Activated CD8-positive, alpha-beta memory T cell treated with anti-CD3 and anti-CD28 coated beads for 36 hours (primary cell): ENCODE measurements around the gene MLST8. TPM values are rescaled to one million over a fixed set of nuclear protein-coding genes. Genes with fewer than 3 reads are reported as not detected.
"Not testable (repeated sequence)": the region's sequence is repeated elsewhere in the genome, so short reads cannot be mapped to it uniquely, and the experiment has no call there.

Source experiments
- CTCF ChIA-PET: fragments of 350-600 bp; sonication (Branson Sonifier 250); formaldehyde crosslinking; loops from one replicate; lab custom pipeline; 2021; ENCODE audit warnings: antibody characterized with exemption; lab: Charles Lee
- POLR2A ChIA-PET: fragments of 350-600 bp; sonication (Branson Sonifier 250); formaldehyde crosslinking; loops from one replicate; lab custom pipeline; 2021; ENCODE audit warnings: antibody characterized with exemption; lab: Charles Lee
- total RNA-seq, 2 experiments: library from RNA; stranded (reverse); gene quantifications; one replicate each; pipeline ENCODE4 v1.2.3, GENCODE V29; 2021

Gene MLST8
- total RNA-seq, 2 experiments from 2014 or later: 81.8 to 83.2 TPM

- POLR2A ChIA-PET: interaction anchor here (0.6 to 1.2 kb wide), 2 partner anchors 16 to 17 kb away, joined by 3 to 7 read pairs; partner anchors contain the start of gene ECI1
Measured at GRCh38 chr16:2235695-2236336, 30.6 kb downstream of the MLST8 start.

GRCh38 chr16:2236337-2237101 is 31.3 kb downstream of the MLST8 start, which contains the start of gene DNASE1L2:
Gene DNASE1L2 (plus strand): TSS chr16:2236444. CDS start chr16:2236817, 373 bp downstream.
- CTCF ChIA-PET: no interaction called here
- POLR2A ChIA-PET: interaction anchor here (1.2 kb wide), 1 partner anchor 15 kb away, joined by 3 read pairs; the partner anchor contains the start of gene ECI1

More at GRCh38 chr16:2235695-2236336, 30.6 kb downstream of the MLST8 start:
- CTCF ChIA-PET: no interaction called here

- CTCF ChIA-PET: no interaction called here
- POLR2A ChIA-PET: interaction anchor here (1.2 kb wide), 1 partner anchor 14 kb away, joined by 3 read pairs; the partner anchor contains the start of gene ECI1
Measured at GRCh38 chr16:2237102-2237482, 31.8 kb downstream of the MLST8 start.

- CTCF ChIA-PET: interaction anchor here (2.3 kb wide), 1 partner anchor 14 kb away, joined by 7 read pairs; the partner anchor contains the start of gene ECI1
- POLR2A ChIA-PET: no interaction called here
Measured at GRCh38 chr16:2237493-2238149, 32.4 kb downstream of the MLST8 start.

DNA sequence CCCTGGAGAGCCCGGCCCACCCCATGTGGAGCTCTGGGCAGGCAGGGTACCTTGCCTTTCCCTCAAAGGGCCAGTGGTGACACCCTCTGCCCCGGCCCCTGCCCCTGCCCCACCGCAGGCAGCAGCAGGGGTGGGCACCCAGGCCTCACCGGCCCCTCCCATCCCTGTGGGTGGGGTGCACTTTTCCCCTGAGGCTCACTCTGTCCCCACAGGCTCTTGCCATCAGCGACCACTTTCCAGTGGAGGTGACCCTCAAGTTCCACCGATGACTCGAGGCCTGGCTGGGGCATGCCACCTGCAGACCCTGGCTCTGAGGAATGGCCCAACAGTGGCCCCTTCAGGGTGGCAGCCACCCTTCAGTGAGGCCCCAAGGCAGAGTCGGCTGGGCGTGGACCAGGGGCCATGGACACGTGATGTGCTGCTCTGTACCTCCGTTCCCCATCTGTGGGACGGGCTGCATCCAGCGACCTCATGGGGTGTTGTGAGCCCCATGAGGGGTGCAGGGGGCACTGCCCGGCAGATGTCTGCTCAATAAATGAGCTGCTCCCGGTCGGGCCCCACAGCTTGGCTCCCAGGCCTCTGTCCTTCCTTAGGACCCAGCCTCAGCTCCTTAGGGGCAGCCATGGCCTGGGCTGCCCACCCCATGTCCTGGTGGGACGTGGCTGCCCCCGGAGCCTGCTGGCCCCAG is 33.0 kb downstream of the MLST8 start:
- ChIA-PET CTCF (interaction anchor here (2.3 kb wide), 1 partner anchor 14 kb away, joined by 7 read pairs; the partner anchor contains the start of gene ECI1), POLR2A (no interaction called here)

GRCh38 chr16:2238838-2239675 is 33.8 kb downstream of the MLST8 start:
- ChIA-PET CTCF (interaction anchor here (2.3 kb wide), 1 partner anchor 13 kb away, joined by 7 read pairs; the partner anchor contains the start of gene ECI1), POLR2A (no interaction called here)

DNA sequence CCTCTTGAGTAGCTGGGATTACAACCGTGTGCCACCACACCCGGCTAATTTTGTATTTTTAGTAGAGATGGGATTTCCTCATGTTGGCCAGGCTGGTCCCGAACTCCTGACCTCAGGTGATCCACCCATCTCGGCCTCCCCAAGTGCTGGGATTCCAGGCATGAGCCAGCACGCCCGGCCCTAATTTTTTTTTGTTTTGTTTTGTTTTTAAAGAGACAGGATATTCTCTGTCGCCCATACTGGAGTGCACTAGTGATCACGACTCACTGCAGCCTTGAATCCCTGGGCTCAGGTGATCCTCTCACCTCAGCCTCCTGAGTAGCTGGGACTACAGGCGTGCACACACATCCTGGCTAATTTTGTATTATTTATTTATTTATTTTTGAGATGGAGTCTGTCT is 35.1 kb downstream of the MLST8 start:
- POLR2A ChIA-PET: not testable (repeated sequence)
- CTCF ChIA-PET: interaction anchor here (0.8 kb wide), 1 partner anchor 16 kb away, joined by 3 read pairs; no protein-coding TSS in a partner anchor

GRCh38 chr16:2242598-2242997 is 37.3 kb downstream of the MLST8 start:
- ChIA-PET CTCF (interaction anchor here (1.5 kb wide), 1 partner anchor 20 kb away, joined by 3 read pairs; no protein-coding TSS in a partner anchor), POLR2A (no interaction called here)

GRCh38 chr16:2243031-2243528 is 37.8 kb downstream of the MLST8 start:
- ChIA-PET CTCF (interaction anchor here (1.5 kb wide), 1 partner anchor 21 kb away, joined by 3 read pairs; no protein-coding TSS in a partner anchor), POLR2A (no interaction called here)

DNA sequence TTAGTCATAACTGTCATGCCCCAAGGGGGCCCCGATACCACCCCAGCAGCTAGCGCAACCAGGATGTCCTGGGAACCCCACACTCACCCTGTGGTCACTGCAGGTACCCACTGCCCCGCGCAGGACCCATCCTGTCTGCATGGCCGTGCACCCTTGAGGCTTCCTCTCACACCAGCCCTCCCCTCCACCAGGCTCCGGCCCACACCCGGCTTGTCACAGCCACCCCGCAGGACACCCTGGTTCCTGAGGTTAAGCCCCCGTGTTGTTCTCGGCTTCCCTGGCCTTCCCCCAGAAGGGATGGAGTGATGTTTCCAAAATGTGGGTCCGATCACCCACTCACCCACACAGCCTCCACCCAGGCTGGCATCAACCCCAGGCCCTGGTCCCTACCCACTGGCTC is 38.5 kb downstream of the MLST8 start:
- POLR2A ChIA-PET: no interaction called here
- CTCF ChIA-PET: interaction anchor here (1.5 kb wide), 1 partner anchor 21 kb away, joined by 3 read pairs; no protein-coding TSS in a partner anchor

GRCh38 chr16:2244301-2244700 is 39.0 kb downstream of the MLST8 start:
- POLR2A ChIA-PET: no interaction called here
- CTCF ChIA-PET: no interaction called here

DNA sequence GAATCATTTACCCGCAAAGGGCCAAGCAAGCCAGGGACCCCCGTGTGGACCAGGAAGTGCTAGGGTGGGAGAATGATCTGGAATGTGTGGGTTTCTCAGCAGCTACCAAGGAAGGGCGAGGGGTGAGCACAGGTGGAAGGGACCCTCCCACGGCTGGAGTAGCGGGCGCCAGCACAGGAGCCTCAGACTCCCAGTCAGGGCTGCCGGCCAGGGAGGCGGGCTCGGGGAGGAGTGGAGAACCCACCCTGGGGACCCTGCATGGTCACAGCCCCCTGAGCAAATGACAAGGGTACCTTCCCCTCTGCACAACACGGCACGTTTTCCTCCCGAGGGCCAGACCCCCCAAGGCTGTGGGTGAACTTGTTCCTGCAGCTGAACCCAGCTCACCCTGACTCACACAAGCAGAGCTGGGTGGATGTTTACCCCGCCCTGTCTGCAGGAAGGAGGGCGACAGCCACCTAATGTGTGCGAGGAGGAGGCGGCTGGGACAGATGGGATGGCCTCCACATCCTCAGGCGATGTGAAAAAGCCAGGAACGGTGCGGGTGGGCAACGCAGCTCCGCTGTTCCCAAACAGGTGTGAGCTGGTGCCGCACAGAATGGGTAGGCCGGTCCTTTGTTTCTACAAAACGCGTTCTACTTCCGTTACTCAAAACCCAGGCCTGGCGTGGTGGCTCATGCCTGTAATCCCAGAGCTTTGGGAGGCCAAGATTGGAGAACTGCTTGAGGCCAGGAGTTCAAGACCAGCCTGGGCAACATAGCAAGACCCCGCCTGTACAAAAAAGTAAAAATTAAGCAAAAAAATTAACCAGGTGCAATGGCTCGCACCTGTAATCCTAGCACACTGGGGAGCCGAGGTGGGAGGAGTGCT is 39.9 kb downstream of the MLST8 start:
- POLR2A ChIA-PET: no interaction called here
- CTCF ChIA-PET: no interaction called here

DNA sequence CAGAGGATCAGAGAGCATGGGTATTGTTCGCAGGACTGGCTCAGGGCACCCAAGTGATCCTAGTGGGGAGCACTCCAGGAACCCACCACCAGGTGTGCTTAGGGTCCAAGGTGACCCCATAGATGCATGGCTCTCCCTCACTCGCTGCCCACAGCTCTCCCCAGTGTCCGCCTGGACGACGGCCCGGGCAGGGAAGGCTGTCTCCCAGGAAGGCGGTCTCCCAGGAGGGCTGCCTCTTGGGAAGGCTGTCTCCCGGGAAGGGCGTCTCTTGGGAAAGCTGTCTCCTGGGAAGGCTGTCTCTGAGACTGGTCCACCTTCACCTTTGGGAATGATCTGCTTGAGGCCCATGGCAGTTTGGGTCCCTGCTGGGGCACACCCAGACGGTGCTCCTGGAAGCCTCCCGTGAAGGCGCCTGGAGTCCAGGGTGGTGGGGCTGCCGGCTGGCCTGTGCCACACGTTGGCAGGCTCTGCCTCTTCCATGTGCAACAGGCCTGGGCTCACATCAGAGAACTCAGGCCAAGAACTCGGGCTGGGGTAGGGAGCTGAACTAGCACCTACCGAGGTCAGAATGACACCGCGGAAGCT is 41.1 kb downstream of the MLST8 start:
- CTCF ChIA-PET: no interaction called here
- POLR2A ChIA-PET: no interaction called here

DNA sequence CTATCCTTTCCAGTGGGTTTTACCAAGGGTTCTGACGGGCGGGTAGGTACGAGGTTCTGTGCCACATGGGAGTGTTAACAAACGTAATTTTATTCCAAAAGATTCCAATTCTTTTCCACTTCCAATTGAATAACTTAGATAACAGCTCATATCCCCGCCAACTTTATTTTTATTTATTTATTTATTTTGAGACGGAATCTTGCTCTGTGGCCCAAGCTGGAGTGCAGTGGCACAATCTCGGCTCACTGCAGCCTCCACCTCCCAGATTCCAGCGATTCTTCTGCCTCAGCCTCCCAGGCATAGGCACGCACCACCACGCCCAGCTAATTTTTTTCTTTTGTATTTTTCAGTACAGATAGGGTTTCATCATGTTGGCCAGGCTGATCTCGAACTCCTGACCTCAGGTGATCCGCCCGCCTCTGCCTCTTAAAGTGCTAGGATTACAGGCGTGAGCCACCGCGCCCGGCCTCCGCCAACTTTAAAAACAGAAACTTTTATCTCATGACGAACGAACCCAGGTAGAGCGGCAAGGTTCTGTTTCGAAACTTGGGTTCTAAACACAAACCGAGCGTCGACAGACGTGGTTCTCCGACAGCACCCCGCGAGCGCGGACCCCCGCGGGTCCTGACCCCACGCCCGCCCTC is 45.5 kb downstream of the MLST8 start:
- POLR2A ChIA-PET: interaction anchor here (0.5 to 2.1 kb wide), 9 partner anchors 14 to 882 kb away, joined by 3 to 14 read pairs (median 4); partner anchors contain the start of genes DNASE1L2, PGP and TRAF7

GRCh38 chr16:2251296-2252111 is 46.2 kb downstream of the MLST8 start, which contains the start of gene ECI1:
Gene ECI1 (minus strand): TSS chr16:2251587. CDS start chr16:2251566, 21 bp downstream.
- ChIA-PET CTCF (interaction anchor here (1.3 to 2.5 kb wide), 9 partner anchors 13 to 243 kb away, joined by 3 to 15 read pairs (median 5); partner anchors contain the start of genes E4F1, PGP and RNPS1), POLR2A (interaction anchor here (0.5 to 2.1 kb wide), 9 partner anchors 15 to 287 kb away, joined by 3 to 14 read pairs (median 4); partner anchors contain the start of genes DNASE1L2, PGP and TRAF7)

More for the DNA sequence above, 45.5 kb downstream of the MLST8 start:
- CTCF ChIA-PET: interaction anchor here (1.3 to 2.5 kb wide), 9 partner anchors 12 to 242 kb away, joined by 3 to 15 read pairs (median 5); partner anchors contain the start of genes E4F1, PGP and RNPS1
